Mesendoderm (in vitro differentiated cells): ENCODE results near the gene C9orf78.

ENCODE experiments used
- DNase-seq: peaks from one replicate; pipeline ENCODE4 v3.0.0; 2013
- H2AK5ac ChIP-seq: 2 replicates; pipeline ENCODE4 v1.6.1; 2013; ENCODE audit warnings: low read length, inconsistent platforms
- H2BK120ac ChIP-seq: 2 replicates; pipeline ENCODE4 v1.6.1; 2013; ENCODE audit warnings: low read depth, mild to moderate bottlenecking, low read length, moderate library complexity, mixed read lengths
- H2BK15ac ChIP-seq: replicated peaks from 2 replicates; pipeline ENCODE4 v1.6.1; 2013; ENCODE audit warnings: low read depth, mild to moderate bottlenecking, moderate library complexity
- H2BK5ac ChIP-seq: 2 replicates; pipeline ENCODE4 v1.6.1; 2013; ENCODE audit warnings: low read length, inconsistent platforms
- H3K18ac ChIP-seq: 2 replicates; pipeline ENCODE4 v1.6.1; 2013; ENCODE audit warnings: mild to moderate bottlenecking, low read length, mixed read lengths
- H3K23ac ChIP-seq: one replicate; pipeline ENCODE4 v1.6.1; 2013; ENCODE audit warnings: low read length
- H3K27ac ChIP-seq: 2 replicates; pipeline ENCODE4 v1.5.1; 2013; ENCODE audit warnings: low read depth, mild to moderate bottlenecking, inconsistent platforms, low read length, moderate library complexity
- H3K27me3 ChIP-seq: 2 replicates; pipeline ENCODE4 v1.6.1; 2013; ENCODE audit warnings: low read length, control low read depth, mild to moderate bottlenecking, inconsistent platforms; ENCODE audit not compliant: insufficient read depth, poor library complexity
- H3K36me3 ChIP-seq: 2 replicates; pipeline ENCODE4 v1.6.1; 2013; ENCODE audit warnings: low read length, inconsistent platforms; ENCODE audit not compliant: control insufficient read depth, insufficient read depth
- H3K4ac ChIP-seq: one replicate; pipeline ENCODE4 v1.6.1; 2013; ENCODE audit warnings: low read depth, mild to moderate bottlenecking, low read length, moderate library complexity
- H3K4me1 ChIP-seq: 2 replicates; pipeline ENCODE4 v1.6.1; 2013; ENCODE audit warnings: low read depth, low read length, inconsistent platforms; ENCODE audit not compliant: control insufficient read depth
- H3K4me2 ChIP-seq: 2 replicates; pipeline ENCODE4 v1.6.1; 2013; ENCODE audit warnings: low read length
- H3K4me3 ChIP-seq: 2 replicates; pipeline ENCODE4 v1.5.1; 2013; ENCODE audit warnings: mild to moderate bottlenecking, low read length
- H3K56ac ChIP-seq: one replicate; pipeline ENCODE4 v1.6.1; 2013; ENCODE audit warnings: low read length
- H3K79me1 ChIP-seq: 2 replicates; pipeline ENCODE4 v1.6.1; 2013; ENCODE audit warnings: low read length, inconsistent platforms
- H3K79me2 ChIP-seq: 2 replicates; pipeline ENCODE4 v1.6.1; 2013; ENCODE audit warnings: mild to moderate bottlenecking, low read length; ENCODE audit not compliant: control insufficient read depth, insufficient read depth
- H3K9ac ChIP-seq: 2 replicates; pipeline ENCODE4 v1.6.1; 2013; ENCODE audit warnings: low read length, inconsistent platforms
- H4K5ac ChIP-seq: one replicate; pipeline ENCODE4 v1.6.1; 2013; ENCODE audit warnings: low read length
- H4K8ac ChIP-seq: one replicate; pipeline ENCODE4 v1.6.1; 2013; ENCODE audit warnings: low read depth, mild to moderate bottlenecking, control low read depth, low read length, moderate library complexity
- WGBS: extraction: QIAGEN DNeasy Blood & Tissue Kit; methylation state at CpG from one replicate; pipeline ENCODE4 v1.1.7; 2013; ENCODE audit warnings: low lambda C conversion rate, missing lambda C conversion rate; ENCODE audit not compliant: insufficient coverage; ENCODE audit errors: extremely low coverage; 5-methylcytosine and 5-hydroxymethylcytosine counted together

The C9orf78 gene

DNA sequence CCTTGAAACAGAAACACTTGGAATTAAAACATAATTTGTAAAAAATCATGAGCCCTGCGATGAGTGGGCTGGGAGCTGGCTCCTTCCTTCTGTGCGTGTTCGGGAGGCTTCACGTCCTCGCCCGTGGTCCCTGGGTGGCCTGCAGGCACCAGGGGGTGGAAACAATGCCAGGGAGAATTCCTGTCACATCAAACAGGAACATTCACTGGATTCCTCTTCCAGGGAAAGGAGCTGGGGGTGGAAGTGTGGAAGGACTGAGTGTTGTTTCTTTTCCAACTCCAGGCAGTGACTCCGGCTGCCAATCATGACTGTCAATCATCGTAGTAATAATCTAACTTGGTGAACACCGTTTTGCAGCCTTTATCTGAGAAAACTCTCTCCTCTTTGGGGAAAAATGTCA is 21.4 kb downstream of the C9orf78 start:
- DNase-seq = no peak
- H3K4me1 ChIP-seq = no peaks in the 10 kb centered on the region
- H2AK5ac ChIP-seq = no peak overlapping the region
- H2BK5ac ChIP-seq = no peak overlapping the region
- no peak overlapping the region for H3K4me2 ChIP-seq
- no peak overlapping the region for H4K8ac ChIP-seq
- H3K79me1 ChIP-seq = peaks cover 2% of the 10 kb centered on the region
- no peak overlapping the region for H3K18ac ChIP-seq
- H3K36me3 ChIP-seq = peaks cover 12% of the 10 kb centered on the region
- WGBS = no CpG with 5 or more reads among the region's 9 CpGs
- no peak overlapping the region for H3K27ac ChIP-seq
- H3K9ac ChIP-seq = no peak overlapping the region
- no peak overlapping the region for H4K5ac ChIP-seq
- H3K79me2 ChIP-seq = no peaks in the 10 kb centered on the region
- no peak overlapping the region for H3K56ac ChIP-seq
- H3K27me3 ChIP-seq = no peaks in the 10 kb centered on the region
- no peak overlapping the region for H2BK15ac ChIP-seq
- H3K4ac ChIP-seq = no peak overlapping the region
- no peak overlapping the region for H3K4me3 ChIP-seq
- H2BK120ac ChIP-seq = no peak overlapping the region
- H3K23ac ChIP-seq = no peak overlapping the region

DNA sequence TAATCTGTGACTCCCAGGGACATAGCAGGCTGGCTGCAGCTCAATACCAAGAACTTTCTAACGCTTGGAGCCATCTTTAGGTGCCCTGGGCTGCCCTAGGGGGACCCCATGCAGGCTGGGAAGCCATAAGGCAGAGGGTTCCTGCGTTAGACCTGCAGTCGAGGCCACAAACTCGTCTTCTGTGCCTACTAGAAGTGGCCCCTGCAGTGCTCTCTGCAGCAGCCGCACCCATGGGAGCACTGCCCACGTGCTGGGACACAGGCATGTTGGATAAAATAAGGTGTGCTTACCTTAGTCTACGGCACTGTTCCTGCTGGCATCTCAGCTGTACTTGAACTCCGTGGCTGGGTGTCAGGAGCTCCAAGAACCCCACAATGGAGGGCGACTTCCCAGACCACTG is 22.7 kb downstream of the C9orf78 start:
- Histone ChIP-seq H3K4ac (no peak overlapping the region), H3K4me3 (no peak overlapping the region), H3K18ac (no peak overlapping the region), H3K4me1 (no peaks in the 10 kb centered on the region), H3K9ac (no peak overlapping the region), H3K23ac (no peak overlapping the region), H3K79me1 (peaks cover 2% of the 10 kb centered on the region), H3K27me3 (no peaks in the 10 kb centered on the region), H3K27ac (no peak overlapping the region), H2BK5ac (no peak overlapping the region), H2BK15ac (no peak overlapping the region), H4K5ac (no peak overlapping the region), H2BK120ac (no peak overlapping the region), H4K8ac (no peak overlapping the region), H2AK5ac (no peak overlapping the region), H3K79me2 (no peaks in the 10 kb centered on the region), H3K4me2 (no peak overlapping the region), H3K36me3 (peaks cover 8% of the 10 kb centered on the region), H3K56ac (no peak overlapping the region)
- DNase-seq = no peak
- no CpG with 5 or more reads among the region's 9 CpGs for WGBS

DNA sequence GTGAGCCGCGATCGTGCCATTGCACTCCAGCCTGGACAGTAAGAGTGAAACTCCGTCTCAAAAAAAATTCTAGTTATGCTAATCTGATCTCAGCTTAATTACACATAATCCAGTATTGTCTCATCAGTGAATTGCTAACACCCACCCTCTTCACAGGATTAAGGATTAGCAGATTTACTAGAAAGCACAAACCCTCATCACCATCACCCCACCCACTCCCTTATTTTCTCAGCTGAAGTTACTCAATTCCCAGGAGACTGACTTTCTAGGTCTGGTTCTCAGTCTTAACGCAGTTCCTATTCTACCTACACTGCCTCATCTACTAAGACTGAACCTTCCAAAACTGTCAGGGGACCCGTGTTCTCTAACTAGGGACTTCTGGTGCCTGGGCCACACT is 23.1 kb downstream of the C9orf78 start:
- Histone ChIP-seq H3K9ac (no peak overlapping the region), H3K27me3 (no peaks in the 10 kb centered on the region), H2BK5ac (no peak overlapping the region), H3K4ac (no peak overlapping the region), H4K8ac (no peak overlapping the region), H2AK5ac (no peak overlapping the region), H3K23ac (no peak overlapping the region), H3K56ac (no peak overlapping the region), H3K79me1 (peaks cover 2% of the 10 kb centered on the region), H3K27ac (no peak overlapping the region), H3K18ac (no peak overlapping the region), H3K4me2 (no peak overlapping the region), H3K79me2 (no peaks in the 10 kb centered on the region), H3K36me3 (peaks cover 9% of the 10 kb centered on the region), H3K4me3 (no peak overlapping the region), H2BK15ac (no peak overlapping the region), H4K5ac (no peak overlapping the region), H2BK120ac (no peak overlapping the region), H3K4me1 (no peaks in the 10 kb centered on the region)
- no CpG with 5 or more reads among the region's 6 CpGs for WGBS
- no peak for DNase-seq

DNA sequence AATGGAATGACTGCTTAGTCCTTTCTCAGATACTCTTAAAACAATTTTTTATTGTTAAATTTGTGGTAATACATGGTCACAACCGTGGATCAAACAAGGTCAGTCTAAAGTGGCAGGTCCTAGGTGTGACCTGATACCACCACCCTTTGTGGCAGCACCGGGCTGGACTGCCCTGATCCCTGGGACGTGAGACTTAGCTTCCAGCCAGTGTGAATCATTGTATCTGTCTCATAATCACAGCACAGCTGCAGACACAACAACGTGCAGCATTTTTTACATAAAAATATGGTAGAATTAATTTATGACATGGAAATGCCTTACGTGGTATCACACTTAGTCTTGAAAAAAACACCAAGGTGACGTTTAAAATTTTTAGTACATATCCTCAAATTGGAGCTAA is 24.3 kb downstream of the C9orf78 start:
- no peak overlapping the region for H3K56ac ChIP-seq
- no CpG with 5 or more reads among the region's 6 CpGs for WGBS
- no peak overlapping the region for H3K4me2 ChIP-seq
- H3K36me3 ChIP-seq = peaks cover 5% of the 10 kb centered on the region
- no peak overlapping the region for H2BK15ac ChIP-seq
- H4K8ac ChIP-seq = no peak overlapping the region
- no peak overlapping the region for H2BK120ac ChIP-seq
- H3K79me1 ChIP-seq = peaks cover 2% of the 10 kb centered on the region
- no peak overlapping the region for H4K5ac ChIP-seq
- no peak overlapping the region for H3K9ac ChIP-seq
- no peak overlapping the region for H3K18ac ChIP-seq
- no peaks in the 10 kb centered on the region for H3K27me3 ChIP-seq
- H3K23ac ChIP-seq = no peak overlapping the region
- no peaks in the 10 kb centered on the region for H3K79me2 ChIP-seq
- H3K4me3 ChIP-seq = no peak overlapping the region
- H3K27ac ChIP-seq = no peak overlapping the region
- H3K4ac ChIP-seq = no peak overlapping the region
- no peak overlapping the region for H2BK5ac ChIP-seq
- H2AK5ac ChIP-seq = no peak overlapping the region
- no peaks in the 10 kb centered on the region for H3K4me1 ChIP-seq
- DNase-seq = no peak

DNA sequence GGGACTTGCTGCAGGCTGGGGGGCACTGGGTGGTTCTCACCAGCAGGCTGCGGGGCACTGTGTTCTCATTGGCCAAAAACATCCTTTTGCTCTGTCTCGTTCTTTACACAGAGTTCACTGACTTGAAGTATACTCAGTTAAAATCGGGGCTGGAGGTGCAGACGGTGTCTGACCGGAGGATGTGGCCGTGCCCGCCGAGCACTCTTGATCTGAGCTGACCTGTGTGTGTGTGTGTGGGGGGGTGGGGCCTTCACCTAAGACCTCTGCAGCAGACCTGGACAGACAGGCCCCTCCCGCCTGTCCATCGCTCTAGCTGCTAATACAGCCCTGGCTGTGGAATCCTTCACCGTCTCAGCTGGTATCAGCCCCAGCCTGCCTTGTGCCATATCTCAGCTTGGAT is 25.0 kb downstream of the C9orf78 start:
- peaks cover 2% of the 10 kb centered on the region for H3K79me1 ChIP-seq
- H3K9ac ChIP-seq = no peak overlapping the region
- DNase-seq = no peak
- no peak overlapping the region for H4K8ac ChIP-seq
- peaks cover 5% of the 10 kb centered on the region for H3K36me3 ChIP-seq
- H2BK120ac ChIP-seq = no peak overlapping the region
- no peak overlapping the region for H2BK5ac ChIP-seq
- no peak overlapping the region for H3K56ac ChIP-seq
- WGBS = no CpG with 5 or more reads among the region's 11 CpGs
- H3K4me3 ChIP-seq = no peak overlapping the region
- no peak overlapping the region for H3K4ac ChIP-seq
- no peak overlapping the region for H3K27ac ChIP-seq
- H4K5ac ChIP-seq = no peak overlapping the region
- no peak overlapping the region for H2BK15ac ChIP-seq
- no peaks in the 10 kb centered on the region for H3K79me2 ChIP-seq
- no peaks in the 10 kb centered on the region for H3K4me1 ChIP-seq
- H3K18ac ChIP-seq = no peak overlapping the region
- H2AK5ac ChIP-seq = no peak overlapping the region
- H3K4me2 ChIP-seq = no peak overlapping the region
- H3K23ac ChIP-seq = no peak overlapping the region
- no peaks in the 10 kb centered on the region for H3K27me3 ChIP-seq

DNA sequence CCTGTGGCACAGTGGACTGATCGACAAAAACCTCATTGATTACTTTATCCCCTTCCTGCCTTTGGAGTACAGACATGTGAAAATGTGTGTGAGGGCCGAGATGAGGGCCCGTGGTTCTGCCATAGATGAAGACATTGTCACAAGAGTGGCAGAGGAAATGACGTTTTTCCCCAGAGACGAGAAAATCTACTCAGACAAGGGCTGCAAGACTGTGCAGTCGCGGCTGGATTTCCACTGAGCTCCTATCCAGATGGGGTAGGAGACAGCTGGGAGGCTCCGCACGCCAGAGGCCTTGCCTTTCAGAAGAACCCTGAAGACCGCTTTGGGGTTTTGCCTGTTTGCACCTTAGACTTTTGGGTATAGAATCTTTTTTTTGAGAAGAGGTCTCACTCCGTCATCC is 25.7 kb downstream of the C9orf78 start:
- Histone ChIP-seq H2BK5ac (no peak overlapping the region), H3K9ac (no peak overlapping the region), H3K56ac (no peak overlapping the region), H3K4me1 (no peaks in the 10 kb centered on the region), H2BK15ac (no peak overlapping the region), H3K18ac (no peak overlapping the region), H4K8ac (no peak overlapping the region), H3K4ac (no peak overlapping the region), H3K4me2 (no peak overlapping the region), H3K4me3 (no peak overlapping the region), H2AK5ac (no peak overlapping the region), H4K5ac (no peak overlapping the region), H3K79me2 (no peaks in the 10 kb centered on the region), H2BK120ac (no peak overlapping the region), H3K36me3 (peaks cover 5% of the 10 kb centered on the region), H3K23ac (no peak overlapping the region), H3K27me3 (no peaks in the 10 kb centered on the region), H3K79me1 (peaks cover 2% of the 10 kb centered on the region), H3K27ac (no peak overlapping the region)
- no peak for DNase-seq
- no CpG with 5 or more reads among the region's 11 CpGs for WGBS
